OCI-LY1 (cell line): ENCODE measurements around the gene BRINP1.

ENCODE experiments used
- H2AFZ ChIP-seq: fragments of 200-600 bp; sonication (generic), shearing (Covaris generic); 2 replicates; pipeline ENCODE4 v1.6.0; 2014; ENCODE audit warnings: antibody characterized with exemption, mild to moderate bottlenecking, low read length
- H3F3A ChIP-seq: fragments of 200-600 bp; sonication (generic), shearing (Covaris generic); 2 replicates; pipeline ENCODE4 v1.6.0; 2014; ENCODE audit warnings: mild to moderate bottlenecking, antibody characterized with exemption, low read length, moderate library complexity; ENCODE audit not compliant: insufficient read depth
- H3K27ac ChIP-seq: fragments of 200-600 bp; sonication (generic); 2 replicates; pipeline ENCODE4 v1.5.1; 2014; ENCODE audit warnings: low read length, mixed run types, mild to moderate bottlenecking, low read depth; ENCODE audit not compliant: poor library complexity, severe bottlenecking
- H3K27me3 ChIP-seq: fragments of 200-600 bp; sonication (generic); 2 replicates; pipeline ENCODE4 v1.6.0; 2014; ENCODE audit warnings: antibody characterized with exemption, mild to moderate bottlenecking, low read length, moderate library complexity; ENCODE audit not compliant: insufficient read depth
- H3K36me3 ChIP-seq: fragments of 200-600 bp; sonication (generic); 2 replicates; pipeline ENCODE4 v1.6.1; 2014; ENCODE audit warnings: mild to moderate bottlenecking, antibody characterized with exemption, low read length, moderate library complexity, mixed read lengths; ENCODE audit not compliant: insufficient read depth
- H3K4me1 ChIP-seq: fragments of 200-600 bp; sonication (generic); 2 replicates; pipeline ENCODE4 v1.5.1; 2014; ENCODE audit warnings: mild to moderate bottlenecking, low read length, moderate library complexity; ENCODE audit not compliant: insufficient read depth, severe bottlenecking
- H3K4me2 ChIP-seq: fragments of 200-600 bp; sonication (generic), shearing (Covaris generic); 2 replicates; pipeline ENCODE4 v1.6.1; 2014; ENCODE audit warnings: low read length
- H3K4me3 ChIP-seq: fragments of 200-600 bp; sonication (generic); 2 replicates; pipeline ENCODE4 v1.5.1; 2014; ENCODE audit warnings: low read length, low read depth, mild to moderate bottlenecking, mixed read lengths; ENCODE audit not compliant: poor library complexity, severe bottlenecking
- H3K79me2 ChIP-seq: fragments of 200-600 bp; shearing (Covaris generic); 2 replicates; pipeline ENCODE4 v1.6.1; 2016; ENCODE audit warnings: mixed run types, low read length, mixed read lengths; ENCODE audit not compliant: insufficient read depth
- H3K9ac ChIP-seq: fragments of 200-600 bp; sonication (generic), shearing (Covaris generic); 2 replicates; pipeline ENCODE4 v1.6.1; 2014; ENCODE audit warnings: mild to moderate bottlenecking, low read length, mixed read lengths
- H3K9me2 ChIP-seq: fragments of 200-600 bp; sonication (generic), shearing (Covaris generic); 2 replicates; pipeline ENCODE4 v1.6.1; 2014; ENCODE audit warnings: low read depth, mild to moderate bottlenecking, low read length, mixed read lengths
- H3K9me3 ChIP-seq: fragments of 200-600 bp; shearing (Covaris generic); 2 replicates; pipeline ENCODE4 v1.6.1; 2014; ENCODE audit warnings: low read length, mixed read lengths
- H4K20me1 ChIP-seq: fragments of 200-600 bp; sonication (generic), shearing (Covaris generic); 2 replicates; pipeline ENCODE4 v1.6.0; 2016; ENCODE audit warnings: mild to moderate bottlenecking, low read length; ENCODE audit not compliant: insufficient read depth
- CTCF ChIP-seq: fragments of 200-600 bp; sonication (generic), shearing (Covaris generic); IDR thresholded peaks from 2 replicates; pipeline ENCODE4 v1.5.1; 2017; ENCODE audit warnings: mild to moderate bottlenecking, antibody characterized with exemption, low read length, moderate library complexity, mixed read lengths
- EZH2 ChIP-seq: fragments of 200-600 bp; sonication (generic), shearing (Covaris generic); IDR thresholded peaks from 2 replicates; pipeline ENCODE4 v1.8.0; 2017; ENCODE audit warnings: borderline replicate concordance, mixed run types, mild to moderate bottlenecking, antibody characterized with exemption, low read length, moderate library complexity, mixed read lengths

The BRINP1 gene

GRCh38 chr9:119121899-119122298, 247.3 kb downstream of the BRINP1 start:
- no peaks in the 10 kb centered on the region for H3K27me3 ChIP-seq

GRCh38 chr9:119117409-119117808, 251.8 kb downstream of the BRINP1 start:
- Histone ChIP-seq H3K79me2 (no peaks in the 10 kb centered on the region), H3K36me3 (no peaks in the 10 kb centered on the region), H3K9ac (no peak overlapping the region), H3F3A (no peaks in the 10 kb centered on the region), H3K4me1 (no peaks in the 10 kb centered on the region), H3K27ac (no peak overlapping the region), H3K27me3 (no peaks in the 10 kb centered on the region), H3K4me2 (no peak overlapping the region), H3K9me3 (no peaks in the 10 kb centered on the region), H3K9me2 (no peaks in the 10 kb centered on the region), H2AFZ (no peak overlapping the region), H3K4me3 (no peak overlapping the region), H4K20me1 (no peaks in the 10 kb centered on the region)
- TF ChIP-seq CTCF, result no peak
- TF ChIP-seq EZH2, result no peak

More at GRCh38 chr9:119121899-119122298, 247.3 kb downstream of the BRINP1 start:
- Histone ChIP-seq H3K36me3 (no peaks in the 10 kb centered on the region), H3K9ac (no peak overlapping the region), H3K4me2 (no peak overlapping the region), H3K9me3 (no peaks in the 10 kb centered on the region), H3K4me3 (no peak overlapping the region), H3K27ac (no peak overlapping the region), H3K79me2 (no peaks in the 10 kb centered on the region), H2AFZ (no peak overlapping the region), H3F3A (no peaks in the 10 kb centered on the region), H3K4me1 (no peaks in the 10 kb centered on the region), H3K9me2 (no peaks in the 10 kb centered on the region), H4K20me1 (no peaks in the 10 kb centered on the region)
- TF ChIP-seq CTCF (no peak), EZH2 (no peak)
